GM19467 (cell line): ENCODE data around the gene PTPRU.

Experiments
- ATAC-seq: cut with Tn5 transposase; IDR thresholded peaks from one replicate; pipeline ENCODE4 v1.9.1; 2021; ENCODE audit warnings: mild to moderate bottlenecking, moderate library complexity; ENCODE audit not compliant: unreplicated experiment

The PTPRU gene

GRCh38 chr1:29327223-29327935 lies 91.1 kb downstream of the PTPRU start:
- no peak for ATAC-seq

- no peak for ATAC-seq
Observed at GRCh38 chr1:29329022-29329775, 92.9 kb downstream of the PTPRU start.

GRCh38 chr1:29330089-29330488 lies 93.8 kb downstream of the PTPRU start:
- no peak for ATAC-seq

GRCh38 chr1:29330856-29331255 lies 94.5 kb downstream of the PTPRU start:
- ATAC-seq: no peak

GRCh38 chr1:29331309-29331708 lies 95.0 kb downstream of the PTPRU start:
- ATAC-seq: no peak

GRCh38 chr1:29331729-29332128 lies 95.4 kb downstream of the PTPRU start:
- ATAC-seq: no peak

GRCh38 chr1:29332204-29332603 lies 95.9 kb downstream of the PTPRU start:
- no peak for ATAC-seq

GRCh38 chr1:29333008-29333407 lies 96.7 kb downstream of the PTPRU start:
- no peak for ATAC-seq

GRCh38 chr1:29335573-29335972 lies 99.3 kb downstream of the PTPRU start:
- ATAC-seq: no peak

- ATAC-seq: no peak
Observed at GRCh38 chr1:29338908-29339575, 102.7 kb downstream of the PTPRU start.

GRCh38 chr1:29341936-29342335 lies 105.6 kb downstream of the PTPRU start:
- no peak for ATAC-seq

- no peak for ATAC-seq
Observed at GRCh38 chr1:29342351-29342750, 106.0 kb downstream of the PTPRU start.

GRCh38 chr1:29342983-29343382 lies 106.7 kb downstream of the PTPRU start:
- no peak for ATAC-seq

GRCh38 chr1:29343476-29343875 lies 107.2 kb downstream of the PTPRU start:
- ATAC-seq: no peak

GRCh38 chr1:29343908-29344307 lies 107.6 kb downstream of the PTPRU start:
- ATAC-seq: no peak

- no peak for ATAC-seq
Observed at GRCh38 chr1:29344336-29344735, 108.0 kb downstream of the PTPRU start.

GRCh38 chr1:29346576-29346975 lies 110.3 kb downstream of the PTPRU start:
- ATAC-seq: no peak

- no peak for ATAC-seq
Observed at GRCh38 chr1:29349871-29350491, 113.7 kb downstream of the PTPRU start.

GRCh38 chr1:29352719-29353420 lies 116.5 kb downstream of the PTPRU start:
- ATAC-seq: no peak

GRCh38 chr1:29354511-29355098 lies 118.3 kb downstream of the PTPRU start:
- no peak for ATAC-seq
